Hippocampal formation (tissue), 2 donors: Measurements from ENCODE around the gene SLC8A3.

Experiments
- DNase-seq, 2 donors: peaks; one replicate each; lab custom pipeline; 2025; lab: John Stamatoyannopoulos, UW

SLC8A3 gene

DNA sequence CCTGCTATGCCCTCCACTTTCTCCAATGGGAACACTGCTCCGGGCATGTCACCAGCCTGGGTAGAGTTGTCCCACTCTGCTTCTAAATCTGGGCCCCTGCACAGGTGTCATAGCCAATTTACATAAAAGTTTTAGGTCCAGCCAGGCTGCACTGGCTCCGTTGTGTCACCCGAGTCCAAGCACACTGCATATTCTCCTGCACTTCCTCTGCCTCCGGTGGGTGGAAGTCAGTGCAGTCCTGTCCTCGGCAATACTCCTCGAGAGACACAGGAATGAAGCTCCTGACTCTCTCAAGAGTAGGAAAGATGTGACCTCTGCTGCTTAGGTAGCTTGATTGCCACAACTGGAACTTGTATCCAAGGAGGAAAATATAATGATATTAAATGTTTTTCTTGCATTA lies 15.2 kb downstream of the SLC8A3 start:
- no peak for DNase-seq

DNA sequence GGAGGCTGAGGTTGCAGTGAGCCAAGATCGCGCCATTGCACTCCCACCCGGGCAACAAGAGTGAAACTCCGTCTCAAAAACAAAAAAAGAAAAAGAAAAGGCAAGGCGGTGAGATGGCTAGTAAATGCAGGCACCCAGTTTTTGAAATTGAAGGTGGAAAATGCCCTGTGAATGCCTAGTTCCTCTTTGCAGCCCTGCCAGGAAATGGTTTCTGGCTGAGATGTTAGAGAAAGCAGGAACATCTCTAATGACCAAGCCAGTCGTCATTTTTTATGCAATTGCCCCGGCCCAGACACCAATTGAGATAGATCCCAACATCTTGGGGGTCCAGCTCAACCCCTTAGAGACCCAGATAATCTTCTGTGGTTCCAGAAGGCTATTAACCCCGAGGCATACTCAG lies 17.0 kb downstream of the SLC8A3 start:
- DNase-seq: no peak

DNA sequence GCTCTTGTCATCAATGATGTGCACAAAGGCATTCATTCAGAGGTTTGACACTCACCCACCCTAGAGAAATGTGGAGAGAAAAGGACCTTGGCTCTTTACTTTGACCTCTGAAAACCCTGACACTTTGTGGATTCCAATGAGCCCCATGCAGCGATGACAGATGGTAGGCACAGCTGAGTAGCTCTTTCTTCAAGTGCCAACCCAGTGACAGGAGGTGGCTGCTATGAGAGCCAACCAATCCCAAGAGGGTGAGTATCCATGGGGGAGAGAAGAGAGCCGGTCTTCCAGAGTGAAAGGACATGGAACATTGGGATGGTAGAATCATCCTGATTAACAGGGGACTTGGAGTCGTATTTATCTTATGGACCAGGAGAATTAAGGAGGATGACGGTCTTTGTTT lies 17.8 kb downstream of the SLC8A3 start:
- DNase-seq: no peak

DNA sequence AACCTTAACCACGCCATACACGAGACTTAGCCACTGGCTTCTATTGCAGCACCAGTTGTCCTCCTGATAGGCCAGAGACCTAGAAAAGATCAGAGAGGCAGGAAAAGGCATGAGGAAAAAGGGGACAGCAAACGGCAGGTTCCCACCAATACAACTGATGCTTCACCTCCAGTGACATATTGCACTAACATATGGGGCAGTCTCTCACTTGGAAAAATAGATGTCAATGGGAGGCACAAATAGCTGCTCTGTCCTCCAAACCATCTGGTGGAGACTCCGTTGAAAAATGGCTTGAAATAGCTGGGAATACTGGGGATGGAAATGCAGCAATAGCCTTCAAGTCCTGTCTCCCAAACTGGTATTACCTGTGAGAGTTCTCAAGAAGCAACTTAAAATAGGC lies 20.3 kb downstream of the SLC8A3 start:
- no peak for DNase-seq

DNA sequence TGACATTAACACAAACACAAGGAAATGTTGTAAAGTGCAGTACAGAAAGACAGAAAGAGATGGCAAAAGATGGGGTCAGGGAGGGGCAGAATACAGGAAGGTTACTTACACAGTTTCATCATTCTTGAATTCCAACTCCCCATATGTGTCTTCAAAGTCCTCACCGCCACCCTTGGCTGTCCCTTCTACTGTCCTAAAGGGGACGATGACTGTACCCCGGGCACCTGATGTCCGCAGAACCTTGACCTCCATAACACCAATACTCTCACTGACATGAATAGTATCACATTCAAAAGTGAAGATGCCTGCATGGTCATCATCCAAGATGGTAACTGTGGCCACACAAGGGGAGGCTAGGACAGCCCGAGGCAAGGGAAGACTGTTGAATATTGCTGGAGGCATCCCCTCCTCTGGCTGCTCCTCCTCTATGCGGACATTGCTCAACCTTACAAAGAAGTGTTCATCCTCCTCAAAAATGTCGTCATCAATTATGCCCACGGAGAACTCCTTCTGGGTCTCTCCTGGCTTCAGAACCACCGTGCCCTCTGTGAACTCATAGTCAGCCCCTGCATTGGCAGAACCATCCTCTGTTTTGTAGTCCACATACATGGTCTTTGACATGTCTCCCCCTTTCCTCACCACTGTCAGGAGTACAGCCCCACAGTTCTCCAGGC lies 22.1 kb downstream of the SLC8A3 start:
- no peak for DNase-seq

DNA sequence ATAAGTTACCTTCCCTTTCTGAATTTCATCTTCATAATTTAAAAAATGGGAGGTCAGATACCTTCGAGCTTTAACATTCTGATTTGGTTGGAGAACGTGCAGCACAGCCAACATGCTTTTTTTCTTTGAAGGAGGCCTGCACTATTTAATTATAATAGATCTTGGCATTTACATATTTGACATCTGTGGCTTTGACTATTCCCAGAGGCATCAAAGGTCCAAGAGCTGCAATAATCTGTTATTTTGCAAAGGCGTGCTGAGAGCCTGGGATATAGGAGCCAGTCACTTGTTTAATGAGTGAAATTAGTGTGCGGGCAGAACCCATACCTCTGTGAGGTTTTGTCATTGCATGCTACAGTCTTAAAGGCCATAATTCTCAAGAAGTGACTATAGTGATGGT lies 26.4 kb downstream of the SLC8A3 start:
- DNase-seq: no peak

- no peak for DNase-seq
Measured at GRCh38 chr14:70156592-70156991, 32.2 kb downstream of the SLC8A3 start.

GRCh38 chr14:70152704-70153103 lies 36.0 kb downstream of the SLC8A3 start:
- no peak for DNase-seq

DNA sequence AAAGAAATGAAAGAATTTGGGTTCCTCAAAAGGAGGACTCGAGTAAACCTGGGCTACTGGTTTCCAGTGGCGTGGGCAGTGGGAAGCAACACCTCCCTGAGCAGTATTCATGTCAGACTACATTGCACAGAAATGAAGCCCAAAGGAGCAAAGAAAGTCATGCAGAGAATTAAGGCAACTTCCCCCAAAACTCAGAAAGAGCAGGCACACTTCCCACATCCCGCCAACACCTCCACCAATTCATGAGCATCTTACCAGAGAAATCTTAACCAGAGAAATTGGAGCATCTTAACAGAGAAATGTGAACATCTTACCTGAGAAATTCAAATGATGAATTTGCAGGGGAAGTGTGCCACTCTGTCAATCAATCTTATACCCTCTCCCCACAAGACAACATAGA lies 36.7 kb downstream of the SLC8A3 start:
- DNase-seq: no peak

- no peak for DNase-seq
Measured at GRCh38 chr14:70149596-70150165, 39.1 kb downstream of the SLC8A3 start.

GRCh38 chr14:70148911-70149595 lies 39.7 kb downstream of the SLC8A3 start:
- no peak for DNase-seq

DNA sequence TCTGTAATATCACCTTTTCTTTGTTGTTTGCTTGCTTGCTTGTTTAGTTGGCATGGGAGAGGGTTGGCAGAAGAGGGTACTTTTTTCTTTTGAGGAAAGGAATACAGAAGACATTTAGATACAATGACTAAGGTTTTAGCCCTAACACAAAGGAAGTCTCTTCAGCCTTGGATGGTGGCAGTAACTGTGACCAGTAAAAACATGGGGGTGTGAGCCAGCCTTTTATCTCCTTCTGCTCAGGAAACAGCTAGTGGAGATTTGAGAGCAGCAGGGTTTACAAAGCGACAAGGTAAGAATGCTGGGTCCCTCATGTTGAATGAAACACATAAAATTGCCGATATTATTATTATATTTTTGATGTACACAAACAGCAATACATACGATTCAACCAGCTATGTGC lies 40.4 kb downstream of the SLC8A3 start:
- no peak for DNase-seq

GRCh38 chr14:70144046-70144445 lies 44.7 kb downstream of the SLC8A3 start:
- DNase-seq: no peak

GRCh38 chr14:70143306-70143705 lies 45.4 kb downstream of the SLC8A3 start:
- DNase-seq: no peak

DNA sequence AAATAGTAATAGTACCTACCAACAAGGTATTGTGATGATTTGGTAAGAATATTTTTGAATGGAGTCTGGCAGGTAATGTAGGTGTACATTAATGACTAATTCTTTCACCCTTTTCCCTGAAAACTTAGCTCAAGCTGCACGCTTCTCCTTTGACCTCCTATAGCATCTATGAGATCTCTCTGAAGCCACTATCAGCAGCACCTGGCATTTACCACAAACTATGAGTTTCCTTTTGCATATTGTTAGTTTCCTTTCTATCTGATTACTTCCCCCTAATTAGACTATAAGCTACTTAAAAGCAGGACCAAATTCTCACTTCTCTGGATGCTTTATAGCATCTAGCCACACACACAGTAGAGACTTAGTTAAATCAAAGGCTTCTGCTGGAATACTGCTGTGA lies 48.1 kb downstream of the SLC8A3 start:
- no peak for DNase-seq

DNA sequence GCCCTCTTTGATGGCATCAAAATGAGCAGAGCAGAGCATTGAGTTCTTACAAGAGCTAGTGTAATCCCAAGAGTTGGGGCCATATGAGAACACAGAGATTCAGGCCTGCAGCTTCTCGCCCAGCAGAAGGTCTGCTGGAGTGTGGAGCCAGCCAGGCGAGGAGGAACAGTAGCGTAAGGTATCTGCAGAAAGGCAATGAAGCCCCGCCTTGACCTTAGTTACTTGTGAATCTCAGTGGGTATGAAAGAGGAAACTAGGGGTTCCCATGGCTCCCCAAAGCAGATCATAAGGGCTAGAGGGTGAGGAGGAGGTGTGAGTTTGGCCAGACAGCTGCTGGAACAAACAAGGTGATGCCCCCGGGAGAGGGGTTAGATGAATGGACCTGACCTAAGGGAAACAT lies 49.4 kb downstream of the SLC8A3 start:
- no peak for DNase-seq

DNA sequence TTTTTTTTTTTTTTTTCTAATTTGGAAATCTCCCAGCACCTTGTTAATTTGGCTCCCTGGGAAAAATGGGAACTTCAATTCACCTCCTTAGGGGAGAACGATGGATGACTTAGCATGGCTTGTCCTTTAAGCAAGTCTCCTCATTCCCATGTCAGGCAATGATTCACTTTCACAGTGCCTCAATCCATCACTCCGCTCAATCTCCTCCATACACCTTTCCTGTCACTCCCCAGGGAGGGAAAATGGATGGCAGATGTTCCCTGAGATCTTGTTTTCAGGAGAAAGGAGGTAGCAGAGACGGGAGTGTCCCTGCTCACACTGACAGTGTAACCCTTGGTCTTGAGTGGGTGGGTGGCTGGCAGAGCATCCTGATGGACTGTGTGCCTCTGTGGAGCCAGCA lies 51.0 kb downstream of the SLC8A3 start:
- no peak for DNase-seq

GRCh38 chr14:70133461-70133860 lies 55.3 kb downstream of the SLC8A3 start:
- no peak for DNase-seq

- DNase-seq: no peak
Measured at GRCh38 chr14:70130482-70130881, 58.3 kb downstream of the SLC8A3 start.

DNA sequence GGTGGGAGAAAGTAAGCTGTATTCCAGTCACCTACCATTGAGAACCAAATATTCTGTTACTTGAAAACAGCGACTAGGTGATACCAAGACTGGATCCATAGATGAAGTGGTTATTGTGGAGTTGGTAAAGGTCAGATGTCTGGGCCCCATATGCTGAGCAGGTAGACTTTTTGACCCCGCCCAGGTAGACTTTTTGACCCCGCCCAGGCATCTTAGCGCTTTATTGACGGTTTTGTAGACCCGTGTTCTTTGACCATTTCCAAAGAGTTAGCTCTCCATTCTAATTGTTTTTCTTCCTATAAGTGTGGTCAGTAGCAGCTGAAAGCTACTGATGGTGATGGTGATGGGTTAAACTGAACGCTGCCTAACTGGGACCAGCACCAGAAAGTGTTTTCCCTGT lies 61.6 kb downstream of the SLC8A3 start:
- no peak for DNase-seq

DNA sequence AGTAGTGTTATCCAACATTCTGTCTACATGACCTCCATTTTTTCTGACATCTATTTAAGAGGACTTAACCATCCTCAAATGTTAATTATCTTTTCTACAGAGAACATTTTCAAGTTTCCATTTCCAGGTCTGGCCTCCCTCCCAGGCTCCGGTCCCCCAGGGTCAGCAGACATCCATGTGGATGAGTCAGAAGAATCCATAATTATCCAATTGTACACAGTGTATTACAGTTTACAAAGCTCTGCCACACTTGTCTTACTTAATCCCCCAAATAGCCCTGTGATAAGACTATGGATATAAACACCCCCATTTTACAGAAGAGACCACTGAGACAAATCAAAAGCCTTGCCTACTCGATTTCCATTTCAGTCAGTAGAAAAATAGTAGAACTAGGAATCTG lies 65.0 kb downstream of the SLC8A3 start:
- DNase-seq: no peak

DNA sequence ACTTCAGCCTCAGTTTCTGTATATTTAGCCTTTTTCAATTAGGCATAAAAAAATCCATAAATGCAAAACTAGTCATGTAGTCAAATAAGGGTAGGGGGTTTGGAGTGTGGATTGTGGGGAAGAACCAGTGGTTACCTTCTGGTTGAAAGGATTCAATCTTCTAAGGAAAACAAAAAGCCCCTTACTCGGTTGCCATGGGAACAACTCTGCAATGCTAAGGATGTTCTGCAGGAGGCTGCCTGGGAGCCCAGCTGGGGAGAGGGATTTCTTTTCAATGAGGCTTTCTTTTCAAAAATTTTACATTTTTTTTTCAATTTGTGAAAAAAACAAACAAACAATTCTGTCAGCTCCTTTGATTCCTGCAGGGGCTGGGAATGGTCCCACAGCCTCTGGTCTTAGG lies 67.2 kb downstream of the SLC8A3 start:
- DNase-seq: no peak

- no peak for DNase-seq
Measured at GRCh38 chr14:70118064-70118463, 70.7 kb downstream of the SLC8A3 start.

GRCh38 chr14:70116278-70116677 lies 72.5 kb downstream of the SLC8A3 start:
- DNase-seq: no peak
